Fibroblast of peridontal ligament (primary cell): Measurements from ENCODE around the gene NCLN.
"Not testable (repeated sequence)": the region's sequence is repeated elsewhere in the genome, so short reads cannot be mapped to it uniquely, and the experiment has no call there.

Source experiments
- DNase-seq: peaks from one replicate; pipeline ENCODE4 v3.0.0-alpha.2; 2010; ENCODE audit errors: extremely low read depth

Gene NCLN

DNA sequence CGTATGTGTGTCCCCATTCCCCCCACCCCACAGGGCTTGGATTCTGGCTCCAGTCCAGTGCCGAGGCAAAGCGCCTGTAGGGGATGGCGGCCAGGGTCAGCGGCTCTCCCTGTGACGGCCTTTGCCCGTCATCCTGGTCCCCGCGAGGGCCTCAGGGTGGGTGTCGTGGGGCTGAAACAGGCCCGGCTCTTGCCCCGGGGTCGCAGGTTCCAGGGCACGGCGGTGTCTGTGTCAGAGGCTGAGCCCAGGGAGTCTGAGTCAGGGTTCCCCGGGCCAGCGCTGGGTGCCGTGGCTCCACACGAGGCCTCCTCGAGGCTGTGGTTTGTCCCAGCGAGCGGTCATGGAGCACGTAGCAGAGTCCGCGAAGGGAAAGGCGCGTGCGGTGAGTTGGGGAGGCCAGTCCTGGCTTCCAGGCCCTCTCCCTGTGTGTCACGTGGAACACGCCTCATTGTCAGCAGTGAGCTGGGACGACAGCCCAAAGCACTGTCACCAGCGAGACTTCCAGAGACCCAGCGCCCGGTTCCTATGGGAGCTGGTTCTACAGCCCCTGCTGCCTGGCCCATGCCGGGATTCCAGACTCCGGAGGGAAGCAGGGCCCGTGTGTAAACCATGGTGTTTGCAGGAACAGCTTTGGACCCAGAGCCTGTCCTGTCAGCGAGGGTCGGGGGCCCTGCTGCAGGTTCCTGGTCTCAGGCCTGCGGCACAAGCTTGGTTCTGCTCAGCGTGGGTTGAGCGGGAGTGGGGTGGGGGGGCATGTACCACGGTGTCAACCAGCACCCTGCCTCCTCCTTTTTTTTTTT lies 13.4 kb downstream of the NCLN start:
- no peak for DNase-seq

DNA sequence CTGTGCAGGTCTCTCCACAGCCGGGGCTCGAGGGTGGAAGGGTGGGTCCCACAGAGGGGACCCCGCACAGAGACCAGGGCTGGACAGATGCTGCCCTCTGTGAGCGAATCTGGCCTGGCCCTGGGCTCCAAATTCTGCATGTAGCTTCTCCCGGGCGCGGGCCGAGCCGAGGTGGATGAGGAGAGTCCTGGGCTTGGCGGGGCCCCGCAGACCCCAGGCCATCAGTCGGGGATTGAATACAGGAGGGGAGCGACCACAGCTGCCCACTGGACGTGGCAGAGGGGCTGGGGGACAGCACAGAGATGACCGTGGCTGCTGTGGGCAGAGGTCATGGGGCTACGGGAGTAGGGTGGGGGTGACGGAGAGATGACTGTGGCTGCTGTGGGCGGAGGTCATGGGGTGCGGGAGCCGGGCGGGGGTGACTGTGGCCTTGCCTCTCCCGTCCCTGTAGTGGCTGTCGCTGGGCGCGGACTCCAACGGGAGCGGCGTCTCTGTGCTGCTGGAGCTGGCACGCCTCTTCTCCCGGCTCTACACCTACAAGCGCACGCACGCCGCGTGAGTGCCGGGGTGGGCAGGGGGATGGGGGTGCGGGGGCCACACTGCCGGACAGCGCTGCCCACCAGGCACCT lies 15.5 kb downstream of the NCLN start:
- DNase-seq, result no peak

DNA sequence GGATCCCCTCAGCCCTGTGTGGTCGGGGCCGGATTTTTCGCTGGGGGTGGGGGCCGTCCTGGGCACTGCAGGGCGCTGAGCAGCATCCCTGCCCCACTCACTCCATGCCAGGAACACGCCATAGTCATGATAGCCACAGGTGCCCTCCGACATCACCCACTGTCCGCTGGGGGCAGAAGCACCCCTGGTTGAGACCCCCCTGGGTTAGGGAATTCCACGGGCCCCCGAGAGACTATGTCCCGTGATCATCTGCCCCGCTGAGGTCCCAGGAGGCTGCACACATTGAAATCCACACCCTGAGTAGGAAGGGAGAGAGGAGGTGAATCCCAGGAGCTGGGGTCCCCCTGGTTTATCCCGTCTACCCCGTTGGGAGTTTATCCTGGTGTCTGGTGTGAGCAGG lies 16.2 kb downstream of the NCLN start:
- DNase-seq, result no peak

DNA sequence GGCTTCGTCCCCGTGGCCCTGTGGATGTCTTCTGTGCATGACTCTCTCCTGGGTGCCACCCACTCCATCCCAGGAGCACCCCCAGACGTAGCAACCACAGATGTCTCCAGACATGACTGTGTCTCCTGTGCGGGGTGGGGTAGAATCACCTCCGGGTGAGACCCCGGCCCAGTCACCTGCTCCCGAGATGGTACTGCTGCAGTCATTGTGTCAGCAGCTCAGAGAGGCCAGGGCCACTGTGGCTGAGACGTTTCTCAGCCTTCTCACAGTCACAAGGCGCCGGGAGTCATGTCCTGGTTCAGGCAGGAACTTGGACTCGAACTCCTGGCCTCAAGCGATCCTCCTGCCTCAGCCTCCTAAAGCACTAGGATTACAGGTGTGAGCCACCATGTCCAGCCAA lies 16.6 kb downstream of the NCLN start:
- DNase-seq, result no peak

DNA sequence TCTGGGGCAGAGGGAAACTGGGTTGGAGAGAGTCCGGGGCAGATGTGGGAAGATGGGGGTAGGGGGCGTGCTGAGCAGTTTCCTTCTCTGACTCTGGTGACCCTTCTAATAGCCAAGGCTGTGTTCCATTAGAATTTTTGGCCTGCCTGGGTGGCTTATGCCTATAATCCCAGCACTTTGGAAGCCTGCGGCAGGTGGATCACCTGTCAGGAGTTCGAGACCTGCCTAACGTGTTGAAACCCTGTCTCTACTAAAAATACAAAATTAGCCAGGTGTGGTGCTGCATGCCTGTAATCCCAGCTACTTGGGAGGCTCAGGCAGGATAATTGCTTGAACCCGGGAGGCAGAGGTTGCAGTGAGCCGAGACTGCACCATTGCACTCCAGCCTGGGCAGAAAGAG lies 17.2 kb downstream of the NCLN start:
- DNase-seq, result not testable (repeated sequence)

DNA sequence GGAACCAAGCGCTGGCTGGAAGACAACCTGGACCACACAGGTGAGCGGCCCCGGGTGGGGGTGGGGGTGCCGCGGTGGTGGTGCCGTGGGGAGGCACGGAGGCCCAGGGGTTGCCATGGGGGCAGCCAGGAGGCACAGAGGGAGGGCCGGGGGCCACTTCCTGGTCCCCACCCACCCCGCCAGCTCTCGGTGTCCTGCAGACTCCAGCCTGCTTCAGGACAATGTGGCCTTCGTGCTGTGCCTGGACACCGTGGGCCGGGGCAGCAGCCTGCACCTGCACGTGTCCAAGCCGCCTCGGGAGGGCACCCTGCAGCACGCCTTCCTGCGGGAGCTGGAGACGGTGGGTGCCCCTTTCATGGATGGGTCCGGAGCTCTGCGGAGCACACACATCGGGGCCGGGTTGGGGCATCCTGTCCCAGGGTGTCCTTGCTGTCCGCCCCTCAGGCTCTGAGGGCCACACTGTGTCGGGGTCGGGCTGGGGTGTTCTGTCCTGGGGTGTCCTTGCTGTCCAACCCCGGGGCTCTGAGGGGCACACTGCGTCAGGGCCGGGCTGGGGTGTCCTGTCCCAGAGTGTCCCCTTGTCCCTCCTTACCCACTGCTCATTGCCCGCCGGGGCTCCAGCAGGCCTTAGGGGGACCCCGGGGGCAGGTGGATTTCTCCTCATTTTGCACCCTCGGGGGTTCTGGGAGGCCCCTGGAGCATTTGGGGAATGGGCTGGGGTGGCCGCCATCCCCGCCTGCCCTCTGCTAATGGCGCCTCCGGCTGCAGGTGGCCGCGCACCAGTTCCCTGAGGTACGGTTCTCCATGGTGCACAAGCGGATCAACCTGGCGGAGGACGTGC lies 18.3 kb downstream of the NCLN start:
- no peak for DNase-seq

DNA sequence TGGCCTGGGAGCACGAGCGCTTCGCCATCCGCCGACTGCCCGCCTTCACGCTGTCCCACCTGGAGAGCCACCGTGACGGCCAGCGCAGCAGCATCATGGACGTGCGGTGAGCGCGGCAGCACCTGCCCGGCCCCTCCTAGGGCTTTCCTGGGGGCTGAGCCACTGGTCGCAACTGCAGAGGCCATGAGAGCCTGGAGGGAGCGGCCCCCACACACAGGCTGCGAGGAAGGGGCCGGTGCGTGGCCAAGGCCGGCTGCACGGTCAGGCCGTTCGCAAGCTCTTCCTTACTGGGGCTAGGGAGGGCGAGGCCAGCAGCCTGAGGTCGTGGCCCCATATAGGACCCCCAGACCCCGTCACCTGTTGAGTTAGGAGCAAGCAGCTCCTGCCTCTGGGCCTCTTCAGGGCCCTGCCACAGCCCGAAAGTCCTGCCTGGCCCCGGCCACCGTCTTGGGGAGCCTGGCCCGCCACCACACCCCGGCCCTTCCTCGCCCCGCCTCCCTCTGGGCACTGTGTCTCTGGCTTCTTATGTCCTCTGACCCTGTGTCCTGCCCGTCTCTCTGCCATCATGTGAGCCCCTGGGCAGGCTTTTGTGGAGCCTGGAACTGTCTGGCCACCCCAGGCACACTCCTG lies 19.0 kb downstream of the NCLN start:
- DNase-seq, result no peak

DNA sequence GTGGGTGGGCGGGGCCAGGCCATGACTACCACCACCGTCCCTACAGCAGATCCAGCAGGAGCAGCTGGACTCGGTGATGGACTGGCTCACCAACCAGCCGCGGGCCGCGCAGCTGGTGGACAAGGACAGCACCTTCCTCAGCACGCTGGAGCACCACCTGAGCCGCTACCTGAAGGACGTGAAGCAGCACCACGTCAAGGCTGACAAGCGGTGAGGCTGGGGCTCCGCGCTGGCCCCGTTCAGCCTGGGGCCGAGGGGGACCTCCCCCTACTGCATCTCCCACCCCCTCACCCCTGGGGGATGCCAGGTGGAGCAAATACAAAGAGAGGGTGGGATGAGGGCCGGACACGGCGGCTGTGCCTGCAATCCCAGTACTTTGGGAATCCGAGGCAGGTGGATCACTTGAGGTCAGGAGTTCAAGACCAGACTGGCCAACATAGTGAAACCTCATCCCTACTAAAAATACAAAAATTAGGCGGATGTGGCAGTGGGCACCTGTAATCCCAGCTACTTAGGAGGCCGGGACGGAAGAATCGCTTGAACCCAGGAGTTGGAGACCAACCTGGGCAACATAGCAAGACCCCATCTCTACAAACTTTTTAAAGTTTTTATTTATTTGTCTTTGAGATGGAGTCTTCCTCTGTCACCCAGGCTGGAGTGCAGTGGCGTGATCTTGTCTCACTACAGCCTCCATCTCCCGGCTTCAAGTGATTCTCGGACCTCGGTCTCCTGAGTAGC lies 20.7 kb downstream of the NCLN start:
- DNase-seq, result no peak

DNA sequence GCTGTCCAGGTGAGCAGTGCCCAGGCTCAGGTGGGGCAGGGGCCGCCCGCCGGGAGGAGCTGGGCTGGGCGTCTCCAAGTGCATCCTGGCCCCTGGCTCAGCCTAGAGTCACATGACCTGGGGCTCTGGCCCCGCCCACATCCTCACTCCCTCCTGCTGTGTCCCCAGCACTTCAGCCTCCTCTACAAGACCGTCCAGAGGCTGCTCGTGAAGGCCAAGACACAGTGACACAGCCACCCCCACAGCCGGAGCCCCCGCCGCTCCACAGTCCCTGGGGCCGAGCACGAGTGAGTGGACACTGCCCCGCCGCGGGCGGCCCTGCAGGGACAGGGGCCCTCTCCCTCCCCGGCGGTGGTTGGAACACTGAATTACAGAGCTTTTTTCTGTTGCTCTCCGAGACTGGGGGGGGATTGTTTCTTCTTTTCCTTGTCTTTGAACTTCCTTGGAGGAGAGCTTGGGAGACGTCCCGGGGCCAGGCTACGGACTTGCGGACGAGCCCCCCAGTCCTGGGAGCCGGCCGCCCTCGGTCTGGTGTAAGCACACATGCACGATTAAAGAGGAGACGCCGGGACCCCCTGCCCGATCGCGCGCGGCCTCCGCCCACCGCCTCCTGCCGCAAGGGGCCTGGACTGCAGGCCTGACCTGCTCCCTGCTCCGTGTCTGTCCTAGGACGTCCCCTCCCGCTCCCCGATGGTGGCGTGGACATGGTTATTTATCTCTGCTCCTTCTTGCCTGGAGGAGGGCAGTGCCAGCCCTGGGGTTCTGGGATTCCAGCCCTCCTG lies 21.9 kb downstream of the NCLN start:
- DNase-seq, result no peak

DNA sequence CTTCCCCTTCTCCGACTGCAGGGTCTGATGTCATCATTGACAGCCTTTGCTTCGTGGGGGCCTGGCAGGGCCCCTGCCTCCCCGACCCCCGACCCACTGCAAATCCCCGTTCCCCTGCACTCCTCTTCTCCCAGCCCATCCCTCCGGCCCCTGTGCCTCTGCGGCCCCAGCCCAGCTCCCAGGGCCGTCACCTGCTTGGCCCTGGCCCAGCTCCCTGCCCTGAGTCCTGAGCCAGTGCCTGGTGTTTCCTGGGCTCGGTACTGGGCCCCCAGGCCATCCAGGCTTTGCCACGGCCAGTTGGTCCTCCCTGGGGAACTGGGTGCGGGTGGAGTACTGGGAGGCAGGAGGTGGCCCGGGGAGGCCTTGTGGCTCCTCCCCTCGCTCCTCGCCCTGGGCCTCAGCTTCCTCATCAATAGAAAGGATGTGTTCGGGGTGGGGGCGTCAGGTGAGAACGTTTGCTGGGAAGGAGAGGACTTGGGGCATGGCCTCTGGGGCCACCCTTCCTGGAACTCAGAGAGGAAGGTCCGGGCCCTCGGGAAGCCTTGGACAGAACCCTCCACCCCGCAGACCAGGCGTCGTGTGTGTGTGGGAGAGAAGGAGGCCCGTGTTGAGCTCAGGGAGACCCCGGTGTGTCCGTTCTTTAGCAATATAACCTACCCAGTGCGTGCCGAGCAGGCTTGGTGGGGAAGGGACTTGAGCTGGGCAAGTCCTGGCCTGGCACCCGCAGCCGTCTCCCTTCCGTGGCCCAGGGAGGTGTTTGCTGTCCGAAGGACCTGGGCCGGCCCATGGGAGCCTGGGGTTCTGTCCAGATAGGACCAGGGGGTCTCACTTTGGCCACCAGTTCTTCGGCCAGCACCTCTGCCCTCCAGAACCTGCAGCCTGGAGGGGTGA lies 22.8 kb downstream of the NCLN start:
- DNase-seq, result no peak

DNA sequence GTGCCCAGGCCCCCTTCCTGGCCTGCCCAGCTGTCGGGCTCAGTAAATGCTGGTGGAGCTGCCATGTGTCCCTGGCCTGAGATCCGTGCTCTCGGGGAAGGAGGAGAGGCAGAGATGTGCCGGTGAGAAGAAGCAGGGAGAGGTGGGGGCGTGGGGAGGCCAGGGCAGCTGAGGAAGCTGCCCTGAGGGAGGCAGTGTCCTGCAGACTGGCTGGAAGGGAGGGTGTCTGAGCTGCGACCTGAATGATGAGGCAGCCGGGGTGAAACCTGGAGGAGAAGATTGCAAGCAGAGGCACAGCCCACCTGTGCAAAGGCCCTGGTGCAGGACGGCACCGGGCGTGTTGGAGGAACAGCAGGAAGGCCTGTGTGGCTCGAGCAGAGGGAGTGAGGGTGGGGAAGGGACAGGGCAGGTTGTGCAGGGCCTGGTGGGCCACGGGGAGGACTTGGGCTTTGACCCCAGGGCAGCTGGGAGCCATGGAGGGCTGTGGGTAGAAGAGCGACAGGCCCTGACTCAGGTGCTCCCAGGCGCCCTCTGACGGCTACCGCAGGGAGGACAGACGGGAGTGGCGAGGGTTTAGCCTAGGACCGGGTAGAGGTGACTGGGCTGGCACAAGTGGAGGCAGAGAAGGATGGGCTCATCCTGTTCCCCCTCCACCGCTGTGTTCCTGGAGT lies 24.8 kb downstream of the NCLN start:
- peak; percentile 5 for DNase-seq

DNA sequence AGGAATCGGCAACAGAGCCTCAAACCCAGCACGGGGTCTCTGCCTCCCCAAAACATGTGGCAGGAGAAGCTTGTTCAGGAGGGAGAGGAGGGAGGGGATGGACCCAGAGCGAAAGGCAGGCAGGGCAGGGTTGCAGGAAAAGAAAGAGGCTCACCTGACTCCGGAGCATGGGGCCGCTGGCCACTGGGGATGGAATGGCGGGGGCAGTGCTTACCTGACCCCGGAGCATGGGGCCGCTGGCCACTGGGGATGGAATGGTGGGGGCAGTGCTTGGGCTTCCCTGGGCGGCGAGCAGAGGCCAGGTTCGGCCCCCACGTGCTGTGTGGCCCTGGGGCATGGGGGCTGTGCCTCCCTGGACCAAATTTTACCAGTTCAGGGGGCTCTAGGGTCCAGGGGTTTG lies 25.5 kb downstream of the NCLN start:
- DNase-seq, result no peak

DNA sequence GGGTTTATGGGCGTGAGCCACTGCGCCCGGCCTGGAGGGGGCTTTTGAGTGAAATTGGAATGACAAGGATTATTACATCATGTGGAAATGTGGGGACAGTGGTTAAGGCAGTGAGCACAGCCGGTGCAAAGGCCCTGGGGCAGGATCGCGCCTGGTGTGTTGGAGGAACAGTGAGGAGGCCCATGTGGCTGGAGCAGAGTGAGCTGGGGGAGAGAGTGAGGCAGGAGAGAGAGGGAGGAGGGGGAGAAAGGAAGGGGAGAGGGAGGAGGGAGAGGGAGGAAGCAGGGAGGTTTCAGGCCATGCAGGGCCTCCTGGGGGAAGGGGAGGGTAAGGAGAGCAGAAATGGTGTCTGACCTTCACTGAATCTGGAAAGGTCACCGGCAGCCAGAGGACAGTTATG lies 27.4 kb downstream of the NCLN start:
- DNase-seq, result no peak

DNA sequence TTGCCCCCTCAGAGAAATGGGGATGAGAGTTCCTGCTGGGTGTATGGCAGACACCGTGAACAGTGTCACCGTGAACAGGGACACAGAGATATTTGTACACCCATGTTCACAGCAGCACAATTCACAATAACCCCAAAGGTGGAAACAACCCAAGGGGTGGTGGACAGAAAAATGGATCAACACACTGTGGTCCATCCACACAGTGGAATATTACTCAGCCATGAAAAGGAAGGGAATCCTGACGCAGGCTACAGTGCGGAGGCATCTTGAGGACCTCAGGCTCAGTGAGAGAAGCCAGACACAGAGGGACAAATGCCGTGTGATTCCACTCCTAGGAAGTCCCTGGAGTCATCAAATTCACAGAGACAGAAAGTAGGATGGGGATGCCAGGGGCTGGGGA lies 31.1 kb downstream of the NCLN start:
- DNase-seq, result no peak

DNA sequence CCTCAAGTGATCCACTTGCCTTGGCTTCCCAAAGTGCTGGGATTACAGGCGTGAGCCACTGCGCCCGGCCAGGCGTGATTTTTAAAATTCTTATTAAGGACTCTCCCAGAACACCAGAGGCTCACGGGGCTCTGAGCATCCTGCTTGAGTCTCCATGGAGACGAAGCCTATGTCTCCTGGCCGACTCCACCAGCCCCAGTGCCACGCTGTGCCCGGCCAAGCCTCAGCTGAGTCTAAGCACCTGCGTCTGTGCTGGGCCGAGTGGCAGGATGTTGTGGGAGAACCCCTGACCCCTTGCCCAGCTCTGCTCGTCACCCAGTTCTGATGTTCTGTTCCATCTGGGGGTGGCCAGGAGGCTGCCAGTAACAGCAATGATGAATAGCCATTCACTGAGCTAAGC lies 34.8 kb downstream of the NCLN start:
- no peak for DNase-seq

DNA sequence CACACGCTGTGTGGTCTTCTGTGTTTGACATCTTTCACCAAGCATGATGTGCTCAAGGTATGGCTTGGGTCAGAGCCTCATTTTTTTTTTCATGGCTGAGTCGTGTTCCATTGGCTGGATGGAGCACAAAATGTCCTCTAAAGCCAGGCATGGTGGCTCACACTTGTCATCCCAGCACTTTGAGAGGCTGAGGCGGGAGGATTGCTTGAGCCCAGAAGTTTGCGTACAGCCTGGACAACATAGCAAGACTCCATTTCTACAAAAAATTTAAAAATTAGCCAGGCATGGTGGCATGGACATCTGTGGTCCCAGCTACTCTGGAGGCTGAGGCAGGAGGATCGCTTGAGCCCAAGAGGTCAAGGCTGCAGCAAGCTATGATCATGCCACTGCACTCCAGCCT lies 35.8 kb downstream of the NCLN start:
- DNase-seq, result not testable (repeated sequence)

DNA sequence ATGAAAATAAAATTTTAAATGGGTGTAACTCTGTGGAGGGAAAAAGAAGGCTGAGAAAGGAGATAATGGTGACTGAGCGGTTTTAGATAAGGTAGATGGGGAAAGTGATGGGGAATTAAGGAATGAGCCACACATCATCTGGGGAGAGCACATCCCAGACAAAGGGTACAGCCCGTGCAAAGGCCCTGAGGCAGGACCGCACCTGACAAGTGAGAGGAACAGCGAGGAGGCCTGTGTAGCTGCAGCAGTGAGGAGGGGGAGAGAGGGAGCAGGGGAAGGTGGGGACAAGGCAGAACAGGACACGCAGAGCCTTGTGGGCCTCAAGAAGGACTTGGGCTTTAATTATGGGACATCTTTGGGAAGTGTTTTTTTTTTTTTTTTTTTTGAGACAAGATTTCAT lies 37.0 kb downstream of the NCLN start:
- no peak for DNase-seq

DNA sequence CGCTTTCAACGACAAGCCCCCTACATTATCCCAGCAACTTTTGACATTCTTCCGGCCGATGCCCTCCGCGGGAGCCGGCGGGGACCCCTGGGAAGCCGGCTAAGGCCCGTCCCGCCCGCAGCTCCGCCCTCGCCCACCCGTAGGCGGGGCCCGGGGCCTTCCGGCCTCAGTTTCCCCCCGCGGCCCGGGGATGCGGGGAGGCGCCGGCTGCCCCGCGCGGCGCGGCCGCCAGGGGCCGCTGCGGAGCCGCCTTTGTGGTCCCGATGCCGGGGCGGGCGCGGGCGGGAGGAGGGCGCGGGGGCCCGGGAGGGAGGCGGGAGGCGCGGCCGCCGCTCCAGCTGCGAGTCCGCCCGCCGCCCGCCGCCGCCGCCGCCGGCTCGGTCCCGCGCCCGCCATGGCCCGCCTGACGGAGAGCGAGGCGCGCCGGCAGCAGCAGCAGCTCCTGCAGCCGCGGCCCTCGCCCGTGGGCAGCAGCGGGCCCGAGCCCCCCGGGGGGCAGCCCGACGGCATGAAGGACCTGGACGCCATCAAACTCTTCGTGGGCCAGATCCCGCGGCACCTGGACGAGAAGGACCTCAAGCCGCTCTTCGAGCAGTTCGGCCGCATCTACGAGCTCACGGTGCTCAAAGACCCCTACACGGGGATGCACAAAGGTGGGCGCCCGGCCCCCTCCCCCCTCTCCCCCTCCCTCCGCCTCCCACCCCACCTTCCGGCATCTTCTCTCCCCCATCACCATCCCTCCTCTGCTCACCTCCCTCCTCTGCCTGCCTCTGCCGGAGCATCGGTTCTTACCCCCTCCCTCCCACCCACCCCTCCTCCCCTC lies 38.8 kb downstream of the NCLN start, which contains the start of gene CELF5:
Gene CELF5 (plus strand): TSS at position 316 of the 823 bp plus-strand sequence. CDS start 79 bp downstream, at position 395.
- peak; percentile 3 for DNase-seq
